Trophoblast cell (in vitro differentiated cells and primary cell): ENCODE measurements around the gene BRSK2.
"Not testable (repeated sequence)": the region's sequence is repeated elsewhere in the genome, so short reads cannot be mapped to it uniquely, and the experiment has no call there.

ENCODE experiments used
- DNase-seq, 2 donors: peaks; one replicate each; pipeline ENCODE4 v3.0.0-alpha.2; 2016
- H2AFZ ChIP-seq: 2 replicates; pipeline ENCODE4 v1.6.1; 2013; ENCODE audit warnings: low read length, moderate library complexity, mild to moderate bottlenecking; ENCODE audit not compliant: insufficient read depth, poor library complexity
- H2AK5ac ChIP-seq: 2 replicates; pipeline ENCODE4 v1.6.1; 2013; ENCODE audit warnings: mild to moderate bottlenecking, low read length
- H2BK120ac ChIP-seq: 2 replicates; pipeline ENCODE4 v1.6.1; 2013; ENCODE audit warnings: low read length, mild to moderate bottlenecking, moderate library complexity; ENCODE audit not compliant: insufficient read depth, poor library complexity
- H2BK12ac ChIP-seq: 2 replicates; pipeline ENCODE4 v1.6.1; 2013; ENCODE audit warnings: mild to moderate bottlenecking, low read length, moderate library complexity
- H2BK5ac ChIP-seq: 2 replicates; pipeline ENCODE4 v1.6.1; 2013; ENCODE audit warnings: low read length, low read depth, moderate library complexity, mild to moderate bottlenecking; ENCODE audit not compliant: poor library complexity
- H3K14ac ChIP-seq: 2 replicates; pipeline ENCODE4 v1.6.1; 2013; ENCODE audit warnings: mild to moderate bottlenecking, low read length
- H3K18ac ChIP-seq: 2 replicates; pipeline ENCODE4 v1.6.1; 2013; ENCODE audit warnings: mild to moderate bottlenecking, low read length
- H3K23ac ChIP-seq: 2 replicates; pipeline ENCODE4 v1.6.1; 2013; ENCODE audit warnings: low read length
- H3K27ac ChIP-seq: 2 replicates; pipeline ENCODE4 v1.5.1; 2013; ENCODE audit warnings: low read depth, mild to moderate bottlenecking, inconsistent platforms, low read length, moderate library complexity
- H3K27me3 ChIP-seq: 2 replicates; pipeline ENCODE4 v1.6.1; 2013; ENCODE audit warnings: inconsistent platforms, mild to moderate bottlenecking, low read length, moderate library complexity; ENCODE audit not compliant: insufficient read depth
- H3K36me3 ChIP-seq, 2 experiments: 1 replicate in 1 of 2; 2 replicates in 1 of 2; pipeline ENCODE4 v1.6.1; 2013; ENCODE audit warnings: low read length in 2 of 2, mild to moderate bottlenecking in 2 of 2, moderate library complexity in 1 of 2; ENCODE audit not compliant: insufficient read depth in 2 of 2, control insufficient read depth in 1 of 2
- H3K4ac ChIP-seq: 2 replicates; pipeline ENCODE4 v1.6.1; 2013; ENCODE audit warnings: low read depth, mild to moderate bottlenecking, low read length, moderate library complexity
- H3K4me1 ChIP-seq, 2 experiments: 1 replicate in 1 of 2; 2 replicates in 1 of 2; pipeline ENCODE4 v1.6.1; 2013; ENCODE audit warnings: low read length in 2 of 2, mild to moderate bottlenecking in 2 of 2, moderate library complexity in 1 of 2; ENCODE audit not compliant: insufficient read depth in 2 of 2, control insufficient read depth in 1 of 2
- H3K4me2 ChIP-seq: 2 replicates; pipeline ENCODE4 v1.6.1; 2013; ENCODE audit warnings: inconsistent platforms, mild to moderate bottlenecking, low read length, moderate library complexity
- H3K4me3 ChIP-seq: 2 replicates; pipeline ENCODE4 v1.5.1; 2013; ENCODE audit warnings: mild to moderate bottlenecking, low read depth, low read length, inconsistent platforms
- H3K79me1 ChIP-seq: one replicate; pipeline ENCODE4 v1.6.1; 2013; ENCODE audit warnings: low read length
- H3K79me2 ChIP-seq: 2 replicates; pipeline ENCODE4 v1.6.1; 2013; ENCODE audit warnings: low read length, mild to moderate bottlenecking; ENCODE audit not compliant: control insufficient read depth, insufficient read depth, poor library complexity
- H3K9ac ChIP-seq: 2 replicates; pipeline ENCODE4 v1.6.1; 2013; ENCODE audit warnings: mild to moderate bottlenecking, low read length
- H3K9me3 ChIP-seq: 2 replicates; pipeline ENCODE4 v1.6.1; 2013; ENCODE audit warnings: low read depth, mild to moderate bottlenecking, control low read depth, inconsistent platforms, low read length; ENCODE audit not compliant: insufficient read depth
- H4K12ac ChIP-seq: 2 replicates; pipeline ENCODE4 v1.6.1; 2013; ENCODE audit warnings: low read depth, mild to moderate bottlenecking, low read length, moderate library complexity
- H4K8ac ChIP-seq: 2 replicates; pipeline ENCODE4 v1.6.1; 2013; ENCODE audit warnings: low read depth, mild to moderate bottlenecking, low read length, moderate library complexity
- H4K91ac ChIP-seq: one replicate; pipeline ENCODE4 v1.6.1; 2013; ENCODE audit warnings: low read depth, mild to moderate bottlenecking, low read length, moderate library complexity
- WGBS: extraction: QIAGEN DNeasy Blood & Tissue Kit; methylation state at CpG from one replicate; pipeline ENCODE4 v1.1.7; 2013; ENCODE audit warnings: missing lambda C conversion rate; ENCODE audit not compliant: insufficient read length, insufficient coverage; ENCODE audit errors: extremely low coverage; 5-methylcytosine and 5-hydroxymethylcytosine counted together

BRSK2 gene

GRCh38 chr11:1410366-1411291 is 20.9 kb downstream of the BRSK2 start:
- Histone ChIP-seq H4K8ac (no peak overlapping the region), H3K79me1 (no peaks in the 10 kb centered on the region), H2BK120ac (no peak overlapping the region), H3K27ac (no peak overlapping the region), H3K23ac (no peak overlapping the region), H3K4me3 (no peak overlapping the region), H4K12ac (no peak overlapping the region), H3K4ac (no peak overlapping the region), H3K79me2 (no peaks in the 10 kb centered on the region), H2BK5ac (no peak overlapping the region), H2AK5ac (no peak overlapping the region), H3K4me1 (no peaks in the 10 kb centered on the region), H3K14ac (no peak overlapping the region), H2BK12ac (no peak overlapping the region), H3K4me2 (no peak overlapping the region), H3K27me3 (no peaks in the 10 kb centered on the region), H3K9ac (no peak overlapping the region), H3K18ac (no peak overlapping the region), H3K9me3 (peaks cover 33% of the 10 kb centered on the region), H3K36me3 (no peaks in the 10 kb centered on the region), H4K91ac (no peak overlapping the region), H2AFZ (no peak overlapping the region)
- WGBS, result no CpG with 5 or more reads among the region's 35 CpGs
- no peak for DNase-seq

GRCh38 chr11:1411301-1411700 is 21.6 kb downstream of the BRSK2 start:
- no peaks in the 10 kb centered on the region for H3K79me1 ChIP-seq
- H4K12ac ChIP-seq, result no peak overlapping the region
- peaks cover 40% of the 10 kb centered on the region for H3K9me3 ChIP-seq
- no peak overlapping the region for H2AFZ ChIP-seq
- H2BK5ac ChIP-seq, result no peak overlapping the region
- H3K36me3 ChIP-seq, result no peaks in the 10 kb centered on the region
- H3K18ac ChIP-seq, result no peak overlapping the region
- no peaks in the 10 kb centered on the region for H3K4me1 ChIP-seq
- H3K27me3 ChIP-seq, result no peaks in the 10 kb centered on the region
- H2AK5ac ChIP-seq, result no peak overlapping the region
- H3K79me2 ChIP-seq, result no peaks in the 10 kb centered on the region
- no peak overlapping the region for H3K27ac ChIP-seq
- H3K14ac ChIP-seq, result no peak overlapping the region
- no peak overlapping the region for H2BK120ac ChIP-seq
- no peak overlapping the region for H3K23ac ChIP-seq
- no CpG with 5 or more reads among the region's 13 CpGs for WGBS
- no peak overlapping the region for H4K91ac ChIP-seq
- H2BK12ac ChIP-seq, result no peak overlapping the region
- H3K9ac ChIP-seq, result no peak overlapping the region
- no peak overlapping the region for H3K4me3 ChIP-seq
- no peak overlapping the region for H3K4me2 ChIP-seq
- no peak for DNase-seq
- H4K8ac ChIP-seq, result no peak overlapping the region
- no peak overlapping the region for H3K4ac ChIP-seq

- not testable (repeated sequence) for H4K8ac ChIP-seq, H4K91ac ChIP-seq, H2AK5ac ChIP-seq, H3K4me1 ChIP-seq, H3K27ac ChIP-seq, H3K4ac ChIP-seq, H3K9ac ChIP-seq, H3K4me2 ChIP-seq, H2AFZ ChIP-seq, H3K14ac ChIP-seq, H3K27me3 ChIP-seq, H3K79me1 ChIP-seq, H3K36me3 ChIP-seq, H2BK5ac ChIP-seq, H2BK12ac ChIP-seq, H3K18ac ChIP-seq, DNase-seq, H3K4me3 ChIP-seq, H3K79me2 ChIP-seq, H4K12ac ChIP-seq, H2BK120ac ChIP-seq, H3K23ac ChIP-seq
- WGBS, result no CpG with 5 or more reads among the region's 27 CpGs
- peaks cover 43% of the 10 kb centered on the region for H3K9me3 ChIP-seq
Measured at GRCh38 chr11:1411739-1412138, 22.0 kb downstream of the BRSK2 start.

GRCh38 chr11:1412377-1413095 is 22.8 kb downstream of the BRSK2 start:
- Histone ChIP-seq H3K4ac (no peak overlapping the region), H3K23ac (no peak overlapping the region), H3K4me2 (no peak overlapping the region), H2AFZ (no peak overlapping the region), H3K14ac (no peak overlapping the region), H2BK12ac (no peak overlapping the region), H2BK120ac (no peak overlapping the region), H3K27ac (no peak overlapping the region), H3K9ac (no peak overlapping the region), H3K4me3 (no peak overlapping the region), H4K8ac (no peak overlapping the region), H3K79me2 (no peaks in the 10 kb centered on the region), H3K79me1 (no peaks in the 10 kb centered on the region), H4K12ac (no peak overlapping the region), H2AK5ac (no peak overlapping the region), H3K18ac (no peak overlapping the region), H3K36me3 (no peaks in the 10 kb centered on the region), H2BK5ac (no peak overlapping the region), H4K91ac (no peak overlapping the region), H3K9me3 (peaks cover 46% of the 10 kb centered on the region), H3K27me3 (no peaks in the 10 kb centered on the region), H3K4me1 (no peaks in the 10 kb centered on the region)
- WGBS, result no CpG with 5 or more reads among the region's 36 CpGs
- DNase-seq, result no peak
